ENCODE results near the gene ROCK2.
A peak's percentile ranks its signal among the peaks of the same experiment; 100 is the strongest.

Gene ROCK2

GRCh38 chr2:11344342-11344955 is at the start of gene ROCK2:
Gene ROCK2 (minus strand): TSS chr2:11344636. CDS start chr2:11344136, 500 bp downstream.
- DNase-seq, result peak; percentile 88

- no peak for DNase-seq
Measured at GRCh38 chr2:11393711-11394236, 49.3 kb upstream of the ROCK2 start.

GRCh38 chr2:11391942-11392266 is 47.5 kb upstream of the ROCK2 start:
- DNase-seq, result no peak

- no peak for DNase-seq
Measured at GRCh38 chr2:11390399-11390658, 45.9 kb upstream of the ROCK2 start.

GRCh38 chr2:11389551-11390398 is 45.3 kb upstream of the ROCK2 start:
- peak; percentile 52 for DNase-seq

- DNase-seq, result no peak
Measured at GRCh38 chr2:11389052-11389420, 44.6 kb upstream of the ROCK2 start.

GRCh38 chr2:11388262-11389051 is 44.0 kb upstream of the ROCK2 start:
- DNase-seq, result no peak

- DNase-seq, result no peak
Measured at GRCh38 chr2:11387843-11388242, 43.4 kb upstream of the ROCK2 start.

- DNase-seq, result no peak
Measured at GRCh38 chr2:11387100-11387390, 42.6 kb upstream of the ROCK2 start.

- DNase-seq, result no peak
Measured at GRCh38 chr2:11385847-11386246, 41.4 kb upstream of the ROCK2 start.

- no peak for DNase-seq
Measured at GRCh38 chr2:11385216-11385615, 40.8 kb upstream of the ROCK2 start.

- no peak for DNase-seq
Measured at GRCh38 chr2:11379558-11379957, 35.1 kb upstream of the ROCK2 start.

- no peak for DNase-seq
Measured at GRCh38 chr2:11377928-11378545, 33.6 kb upstream of the ROCK2 start.

GRCh38 chr2:11376071-11376470 is 31.6 kb upstream of the ROCK2 start:
- DNase-seq, result no peak

GRCh38 chr2:11375689-11376027 is 31.2 kb upstream of the ROCK2 start:
- no peak for DNase-seq

GRCh38 chr2:11375025-11375688 is 30.7 kb upstream of the ROCK2 start:
- no peak for DNase-seq

GRCh38 chr2:11373096-11373495 is 28.7 kb upstream of the ROCK2 start:
- no peak for DNase-seq

- no peak for DNase-seq
Measured at GRCh38 chr2:11371092-11371937, 26.9 kb upstream of the ROCK2 start.

- DNase-seq, result no peak
Measured at GRCh38 chr2:11370377-11371091, 26.1 kb upstream of the ROCK2 start.

- no peak for DNase-seq
Measured at GRCh38 chr2:11368059-11368572, 23.7 kb upstream of the ROCK2 start.

- DNase-seq, result no peak
Measured at GRCh38 chr2:11367170-11367730, 22.8 kb upstream of the ROCK2 start.

Data from EL (cell line).